HG02943 (cell line): ENCODE results near the gene BRD9.

Experiments
- ATAC-seq: cut with Tn5 transposase; IDR thresholded peaks from one replicate; pipeline ENCODE4 v1.9.1; 2021; ENCODE audit warnings: mild to moderate bottlenecking, low read depth, moderate library complexity; ENCODE audit not compliant: unreplicated experiment

The BRD9 gene

GRCh38 chr5:821504-821903, 71.1 kb downstream of the BRD9 start:
- no peak for ATAC-seq

- no peak for ATAC-seq
Observed at GRCh38 chr5:820245-820644, 72.4 kb downstream of the BRD9 start.

- no peak for ATAC-seq
Observed at GRCh38 chr5:819078-819477, 73.5 kb downstream of the BRD9 start.

GRCh38 chr5:816176-816575, 76.4 kb downstream of the BRD9 start:
- ATAC-seq: no peak

- no peak for ATAC-seq
Observed at GRCh38 chr5:815449-815848, 77.2 kb downstream of the BRD9 start.
